ENCODE measurements around the gene ATF6. TPM values are rescaled to one million over a fixed set of nuclear protein-coding genes. Genes with fewer than 3 reads are reported as not detected.
A peak's percentile ranks its signal among the peaks of the same experiment; 100 is the strongest.
"Not testable (repeated sequence)": the region's sequence is repeated elsewhere in the genome, so short reads cannot be mapped to it uniquely, and the experiment has no call there.

The ATF6 gene, protein sequence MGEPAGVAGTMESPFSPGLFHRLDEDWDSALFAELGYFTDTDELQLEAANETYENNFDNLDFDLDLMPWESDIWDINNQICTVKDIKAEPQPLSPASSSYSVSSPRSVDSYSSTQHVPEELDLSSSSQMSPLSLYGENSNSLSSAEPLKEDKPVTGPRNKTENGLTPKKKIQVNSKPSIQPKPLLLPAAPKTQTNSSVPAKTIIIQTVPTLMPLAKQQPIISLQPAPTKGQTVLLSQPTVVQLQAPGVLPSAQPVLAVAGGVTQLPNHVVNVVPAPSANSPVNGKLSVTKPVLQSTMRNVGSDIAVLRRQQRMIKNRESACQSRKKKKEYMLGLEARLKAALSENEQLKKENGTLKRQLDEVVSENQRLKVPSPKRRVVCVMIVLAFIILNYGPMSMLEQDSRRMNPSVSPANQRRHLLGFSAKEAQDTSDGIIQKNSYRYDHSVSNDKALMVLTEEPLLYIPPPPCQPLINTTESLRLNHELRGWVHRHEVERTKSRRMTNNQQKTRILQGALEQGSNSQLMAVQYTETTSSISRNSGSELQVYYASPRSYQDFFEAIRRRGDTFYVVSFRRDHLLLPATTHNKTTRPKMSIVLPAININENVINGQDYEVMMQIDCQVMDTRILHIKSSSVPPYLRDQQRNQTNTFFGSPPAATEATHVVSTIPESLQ
- total RNA-seq (10 to 100 TPM; 23.5 to 24.3 TPM), polyA plus RNA-seq (10 to 100 TPM; 15.8 to 17.6 (median 16.3) TPM), total RNA-seq (117 to 186 (median 134) reads per million in 6 experiments)

DNA sequence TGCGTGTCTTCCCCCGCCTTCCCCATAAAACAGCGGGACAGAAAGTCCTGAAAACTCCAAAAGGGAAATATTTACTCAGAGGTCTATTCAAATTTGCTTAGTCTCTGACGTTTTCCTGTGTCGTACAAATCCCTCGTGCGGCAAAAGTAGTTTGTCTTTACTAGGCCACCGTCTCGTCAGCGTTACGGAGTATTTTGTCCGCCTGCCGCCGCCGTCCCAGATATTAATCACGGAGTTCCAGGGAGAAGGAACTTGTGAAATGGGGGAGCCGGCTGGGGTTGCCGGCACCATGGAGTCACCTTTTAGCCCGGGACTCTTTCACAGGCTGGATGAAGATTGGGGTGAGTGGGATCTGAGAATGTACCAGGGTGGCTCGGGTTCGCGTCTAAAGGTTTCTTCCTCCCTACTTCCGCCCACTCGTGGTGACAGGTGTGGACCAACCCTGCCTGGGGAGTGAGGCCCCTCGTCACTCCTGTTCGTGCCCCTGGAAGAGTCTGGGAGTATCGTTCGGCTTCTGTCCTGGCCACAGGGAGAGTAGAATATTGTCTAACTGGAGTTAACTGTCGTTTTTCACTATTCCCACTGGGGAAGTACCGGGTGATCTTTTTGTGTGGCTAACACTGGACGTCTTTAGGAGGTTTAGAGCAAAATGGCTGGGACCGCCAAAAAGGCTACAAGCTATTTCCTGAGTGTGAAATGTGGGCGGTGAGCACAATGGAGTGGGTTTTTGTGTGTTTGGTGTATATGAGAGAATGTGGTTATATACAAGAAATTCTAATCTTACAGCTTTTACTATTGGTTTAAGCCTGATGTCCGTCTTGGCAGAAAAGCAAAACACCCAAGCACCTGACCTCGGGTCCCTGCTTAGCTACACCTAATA is at the start of gene ATF6:
Gene ATF6 (plus strand): TSS at position 219 of the 880 bp plus-strand sequence. CDS start 41 bp downstream, at position 260.
- Mint-ChIP-seq H3K9me3 (no peaks in the 10 kb centered on the region), H3K27ac (peak within 1 kb of the TSS; percentile 93 to 99 (median 98)), H3K4me3 (peak within 1 kb of the TSS; percentile 93 to 100 (median 98)), H3K4me1 (peaks cover 16 to 52% (median 36%) of the 10 kb centered on the region in 4 donors), H3K36me3 (peaks cover 0 to 4% (median 0%) of the 10 kb centered on the region in 3 donors), H3K27me3 (no peaks in the 10 kb centered on the region)
- POLR2A ChIA-PET: interaction anchor here (0.7 kb wide), 1 partner anchor 17 kb away, joined by 5 read pairs; the partner anchor contains the start of gene DUSP12
- DNase-seq (peak; percentile 54 to 89 (median 76)), ATAC-seq (peak; percentile 72 to 77)

DNA sequence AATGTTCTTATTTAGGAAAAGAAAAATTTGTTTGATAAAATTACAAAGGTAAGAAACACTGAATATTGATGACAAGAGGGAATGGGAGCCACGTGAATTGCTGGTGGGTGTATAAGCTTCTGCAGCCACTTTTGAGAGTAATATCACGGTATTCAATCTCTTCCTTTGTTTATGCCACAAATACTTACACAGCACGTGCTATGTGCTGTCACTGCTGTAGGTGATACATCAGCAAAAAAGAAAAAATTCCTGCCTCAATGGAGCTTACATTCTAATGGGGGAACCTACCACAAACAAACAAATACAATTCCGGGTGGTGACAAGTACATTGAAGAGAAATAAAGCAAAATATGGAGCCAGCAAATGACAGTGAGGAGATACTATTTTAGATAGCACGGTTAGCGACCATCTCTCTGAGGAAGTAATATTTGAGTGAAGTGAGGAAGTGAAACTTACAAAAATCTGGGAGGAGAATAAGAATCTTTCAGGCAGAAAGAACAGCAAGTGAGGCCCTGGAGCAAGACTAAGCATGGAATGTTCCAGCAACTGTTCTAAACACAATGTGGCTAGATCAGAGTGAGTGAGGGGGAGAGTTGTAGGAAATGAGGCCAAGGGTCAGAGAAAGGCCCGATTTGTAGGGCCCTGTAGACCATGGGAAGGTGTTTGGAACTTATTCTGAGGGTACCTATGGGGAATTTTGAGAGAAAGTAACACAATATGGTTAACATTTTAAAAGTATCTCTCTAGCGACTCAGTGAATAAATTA is 47.4 kb upstream of the ATF6 start:
- no peaks in the 10 kb centered on the region for H3K36me3 Mint-ChIP-seq
- peak overlapping the region in 1 of 10 donors; percentile 33 for H3K4me3 Mint-ChIP-seq
- H3K4me1 Mint-ChIP-seq: peaks cover 0 to 36% (median 3%) of the 10 kb centered on the region in 4 donors
- peak overlapping the region in 3 of 10 donors; percentile 2 to 18 (median 16) for H3K27ac Mint-ChIP-seq
- DNase-seq (no peak), ATAC-seq (no peak)
- no peaks in the 10 kb centered on the region for H3K9me3 Mint-ChIP-seq
- H3K27me3 Mint-ChIP-seq: peaks cover 4 to 17% (median 11%) of the 10 kb centered on the region in 5 donors
- POLR2A ChIA-PET: interaction anchor here (0.7 kb wide), 1 partner anchor 11 kb away, joined by 3 read pairs; no protein-coding TSS in a partner anchor

DNA sequence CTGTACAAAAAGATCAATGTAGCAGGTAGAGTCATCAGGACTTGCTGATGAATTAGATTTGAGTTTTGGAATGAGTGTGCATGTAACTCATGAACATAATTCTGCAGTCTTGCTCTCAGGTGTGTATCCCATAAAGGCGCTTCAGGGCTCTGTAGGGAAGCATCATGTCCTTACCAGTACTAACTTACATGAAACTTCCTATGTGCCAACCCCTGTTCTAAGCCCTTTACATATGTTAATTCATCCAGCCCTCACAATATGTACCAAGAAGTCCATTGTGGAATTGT is 46.9 kb upstream of the ATF6 start:
- Mint-ChIP-seq H3K27ac (peak overlapping the region in 1 of 10 donors; percentile 18), H3K4me3 (no peak overlapping the region), H3K27me3 (peaks cover 4 to 17% (median 11%) of the 10 kb centered on the region in 5 donors), H3K4me1 (peaks cover 0 to 38% (median 3%) of the 10 kb centered on the region in 4 donors), H3K36me3 (no peaks in the 10 kb centered on the region), H3K9me3 (no peaks in the 10 kb centered on the region)
- DNase-seq (no peak), ATAC-seq (no peak)
- POLR2A ChIA-PET: no interaction called here

DNA sequence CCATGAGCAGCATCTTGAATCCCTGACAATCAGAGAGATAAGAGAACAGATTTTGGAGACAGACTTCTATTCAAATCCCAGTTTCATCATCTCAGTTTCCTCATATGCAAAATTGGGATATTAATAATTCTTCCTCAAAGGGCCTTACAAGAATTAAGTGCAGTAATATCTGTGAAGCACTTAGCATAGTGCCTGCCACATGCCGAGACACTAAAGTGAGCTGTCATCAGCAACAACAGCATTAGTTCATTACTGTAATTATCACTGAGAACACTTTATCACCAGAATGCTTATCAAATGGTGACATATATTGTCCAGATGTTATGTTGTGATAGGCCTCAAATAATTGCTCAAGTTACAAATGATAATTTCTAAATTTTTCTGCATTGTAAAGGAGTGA is 45.7 kb upstream of the ATF6 start:
- no peaks in the 10 kb centered on the region for H3K9me3 Mint-ChIP-seq
- peaks cover 4 to 12% (median 7%) of the 10 kb centered on the region in 5 donors for H3K27me3 Mint-ChIP-seq
- H3K36me3 Mint-ChIP-seq: no peaks in the 10 kb centered on the region
- H3K4me1 Mint-ChIP-seq: peaks cover 6 to 43% (median 9%) of the 10 kb centered on the region in 4 donors
- H3K27ac Mint-ChIP-seq: no peak overlapping the region
- POLR2A ChIA-PET: interaction anchor here (0.7 kb wide), 1 partner anchor 180 kb away, joined by 3 read pairs; no protein-coding TSS in a partner anchor
- no peak overlapping the region for H3K4me3 Mint-ChIP-seq
- ATAC-seq (no peak), DNase-seq (no peak)

DNA sequence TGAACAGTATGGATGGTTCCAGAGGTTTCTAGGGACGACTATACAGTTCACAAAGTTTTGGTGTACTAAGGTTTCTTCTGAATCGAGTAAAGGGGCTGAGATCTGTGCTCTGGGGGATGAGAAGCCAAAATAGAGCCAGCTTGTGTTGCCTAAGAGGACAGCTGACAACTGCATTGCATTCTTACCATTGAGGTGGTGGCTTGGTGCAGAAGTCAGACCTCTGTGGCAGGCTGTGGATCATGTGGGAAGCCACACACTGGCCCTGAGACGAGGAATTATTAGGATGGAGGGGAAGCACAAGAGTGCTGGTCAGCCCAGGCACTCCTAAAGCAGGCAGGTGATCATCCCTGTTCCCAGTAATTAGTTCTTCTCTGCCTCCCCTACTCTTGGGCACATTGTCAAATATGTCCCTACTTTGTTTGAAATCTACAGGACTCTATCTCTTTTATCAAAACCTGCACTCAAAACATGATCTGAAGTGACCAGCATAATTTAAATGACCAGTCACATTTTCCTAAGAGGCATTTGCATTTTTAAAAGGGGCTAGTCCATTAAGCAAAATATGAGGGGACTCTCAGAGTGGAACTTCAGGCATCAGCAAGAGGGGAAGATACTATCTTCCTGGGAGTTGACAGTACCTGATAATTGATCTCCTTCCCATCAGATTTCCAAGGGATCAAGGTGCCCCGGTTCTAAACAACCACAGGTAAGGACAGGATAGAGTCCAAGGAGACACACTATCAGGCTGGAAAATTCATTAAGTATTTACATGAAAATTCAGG is 45.0 kb upstream of the ATF6 start, which contains the start of gene FCRLB:
Gene FCRLB (plus strand): TSS at position 589 of the 782 bp plus-strand sequence. CDS start 1,129 bp downstream, outside the sequence.
- Mint-ChIP-seq H3K4me3 (no peak within 1 kb of the TSS), H3K36me3 (no peaks in the 10 kb centered on the region), H3K4me1 (peaks cover 13 to 51% (median 15%) of the 10 kb centered on the region in 4 donors), H3K27me3 (peaks cover 0 to 8% (median 4%) of the 10 kb centered on the region in 5 donors), H3K27ac (peak within 1 kb of the TSS in 2 of 10 donors; percentile 15 to 77), H3K9me3 (no peaks in the 10 kb centered on the region)
- POLR2A ChIA-PET: interaction anchor here (0.6 kb wide), 1 partner anchor 397 kb away, joined by 3 read pairs; no protein-coding TSS in a partner anchor
- ATAC-seq (no peak), DNase-seq (no peak)

DNA sequence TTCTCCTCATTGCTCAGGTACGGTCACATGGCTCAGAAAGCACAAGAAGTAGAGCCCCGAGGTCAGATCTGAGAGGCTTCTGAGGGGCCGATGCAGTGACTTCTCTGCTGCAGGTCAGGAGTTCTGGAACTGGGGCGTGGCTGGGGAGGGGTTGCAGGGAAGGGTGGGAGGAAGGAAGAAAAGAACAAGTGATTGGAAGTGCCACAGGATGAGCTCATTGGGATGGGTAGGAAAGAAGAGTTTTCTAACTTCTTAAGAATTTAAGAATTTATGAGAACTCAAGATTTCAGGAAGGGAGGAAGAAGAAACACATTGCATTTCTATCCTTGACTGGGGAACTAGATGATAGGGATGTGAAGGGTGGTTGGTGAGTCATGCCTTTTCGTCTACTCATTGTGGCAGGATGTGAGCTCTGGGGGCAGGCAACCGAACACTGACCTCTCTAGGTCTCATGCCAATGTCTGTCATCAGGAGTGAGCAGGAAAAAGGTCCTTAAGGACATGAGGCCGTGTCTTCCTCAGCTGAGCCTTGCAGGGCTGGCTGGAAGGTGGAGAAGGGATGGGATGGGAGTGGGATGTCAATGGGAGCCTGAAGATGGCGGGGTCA is 44.3 kb upstream of the ATF6 start:
- no peaks in the 10 kb centered on the region for H3K9me3 Mint-ChIP-seq
- no peak for ATAC-seq
- peaks cover 13 to 52% (median 15%) of the 10 kb centered on the region in 4 donors for H3K4me1 Mint-ChIP-seq
- H3K4me3 Mint-ChIP-seq: no peak overlapping the region
- POLR2A ChIA-PET: interaction anchor here (0.6 kb wide), 1 partner anchor 398 kb away, joined by 3 read pairs; no protein-coding TSS in a partner anchor
- H3K27ac Mint-ChIP-seq: peak overlapping the region in 2 of 10 donors; percentile 15 to 77
- peaks cover 0 to 8% (median 4%) of the 10 kb centered on the region in 5 donors for H3K27me3 Mint-ChIP-seq
- no peaks in the 10 kb centered on the region for H3K36me3 Mint-ChIP-seq
- DNase-seq: no peak

DNA sequence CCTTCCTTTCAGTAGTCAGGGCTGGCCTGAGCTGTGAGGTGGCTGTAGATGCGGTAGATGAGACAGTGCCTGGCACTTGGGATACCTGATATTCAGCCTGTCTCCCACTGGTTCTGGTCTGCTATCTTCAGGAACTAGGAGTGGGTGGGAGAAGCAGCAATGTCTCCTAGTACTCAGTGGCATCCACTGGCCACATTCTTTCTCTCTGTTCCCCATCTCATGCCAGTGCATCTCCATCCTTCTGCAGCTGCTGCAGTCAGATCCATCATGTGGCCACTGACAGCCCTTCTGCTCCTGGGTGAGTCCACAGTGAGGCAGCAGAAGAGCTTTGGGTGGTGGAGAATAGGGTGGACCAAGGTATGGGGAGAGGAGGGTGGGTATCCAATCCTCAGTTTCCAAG is 43.7 kb upstream of the ATF6 start:
- ATAC-seq: no peak
- Mint-ChIP-seq H3K9me3 (no peaks in the 10 kb centered on the region), H3K36me3 (no peaks in the 10 kb centered on the region), H3K27me3 (peaks cover 0 to 5% (median 1%) of the 10 kb centered on the region in 5 donors), H3K4me3 (no peak overlapping the region), H3K27ac (no peak overlapping the region), H3K4me1 (peaks cover 13 to 48% (median 16%) of the 10 kb centered on the region in 4 donors)
- no peak for DNase-seq
- POLR2A ChIA-PET: no interaction called here

DNA sequence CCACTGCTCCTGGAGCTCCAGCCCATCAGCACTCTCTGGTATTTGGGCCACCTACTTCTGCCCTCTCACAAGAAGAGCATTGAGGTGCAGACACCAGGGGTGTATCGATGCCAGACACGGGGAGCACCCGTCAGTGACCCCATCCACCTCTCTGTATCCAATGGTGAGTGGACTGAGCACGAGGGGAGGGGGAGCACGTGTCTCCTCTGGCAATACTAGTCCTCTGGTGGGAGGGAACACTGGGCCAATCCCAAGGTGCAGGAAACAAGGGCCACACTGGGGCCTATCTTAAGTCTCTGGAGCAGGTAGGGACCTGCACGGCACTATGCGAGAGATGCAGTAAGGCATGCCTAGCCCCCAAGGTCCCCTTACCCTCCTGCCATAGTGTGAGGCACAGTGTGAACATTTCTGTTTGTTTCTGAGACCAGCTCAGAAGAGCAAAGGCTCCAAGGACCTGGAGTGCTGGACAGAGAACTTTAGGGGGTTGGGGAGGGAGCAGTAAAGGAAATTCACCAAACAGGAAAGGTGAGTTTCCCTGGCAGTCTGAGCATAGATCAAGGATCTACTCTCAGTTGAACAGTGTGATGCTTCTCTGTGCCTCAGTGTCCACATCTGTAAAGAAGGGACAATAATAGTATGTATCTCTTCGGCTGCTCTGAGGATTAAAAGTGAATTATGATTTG is 42.5 kb upstream of the ATF6 start:
- ATAC-seq: no peak
- Mint-ChIP-seq H3K9me3 (no peaks in the 10 kb centered on the region), H3K27ac (no peak overlapping the region), H3K27me3 (peaks cover 0 to 5% (median 0%) of the 10 kb centered on the region in 5 donors), H3K4me3 (no peak overlapping the region), H3K4me1 (peaks cover 16 to 52% (median 25%) of the 10 kb centered on the region in 4 donors), H3K36me3 (no peaks in the 10 kb centered on the region)
- no peak for DNase-seq
- POLR2A ChIA-PET: interaction anchor here (0.7 kb wide), 1 partner anchor 151 kb away, joined by 3 read pairs; no protein-coding TSS in a partner anchor

DNA sequence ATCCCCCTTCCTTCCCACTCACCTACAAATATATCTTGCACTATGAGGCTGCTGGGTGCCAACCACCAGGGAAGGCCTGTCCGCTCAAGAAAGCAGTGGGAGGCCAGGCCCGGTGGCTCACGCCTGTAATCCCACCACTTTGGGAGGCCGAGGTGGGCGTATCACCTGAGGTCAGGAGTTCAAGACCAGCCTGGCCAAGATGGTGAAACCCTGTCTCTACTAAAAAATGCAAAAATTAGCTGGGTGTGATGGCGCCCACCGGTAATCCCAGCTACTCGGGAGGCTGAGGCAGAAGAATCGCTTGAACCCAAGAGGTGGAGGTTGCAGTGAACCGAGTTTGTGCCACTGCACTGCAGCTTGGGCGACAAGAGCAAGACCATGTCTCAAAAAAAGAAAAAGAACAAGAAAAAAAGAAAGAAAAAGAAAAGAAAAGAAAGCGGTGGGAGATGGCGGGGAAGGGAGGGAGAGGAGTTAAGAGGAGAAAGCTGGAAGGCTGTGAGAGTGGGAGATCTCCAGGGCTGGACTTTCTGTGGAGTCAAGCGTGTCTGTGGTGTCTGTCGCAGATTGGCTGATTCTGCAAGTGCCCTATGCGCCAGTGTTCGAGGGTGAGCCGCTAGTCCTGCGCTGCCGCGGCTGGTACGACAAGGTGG is 40.7 kb upstream of the ATF6 start:
- POLR2A ChIA-PET: interaction anchor here (1.4 to 2.7 kb wide), 7 partner anchors 13 to 218 kb away, joined by 3 to 49 read pairs (median 12); partner anchors contain the start of gene DUSP12
- not testable (repeated sequence) for DNase-seq, H3K36me3 Mint-ChIP-seq, ATAC-seq, H3K9me3 Mint-ChIP-seq, H3K27me3 Mint-ChIP-seq
- peaks cover 20 to 54% (median 37%) of the 10 kb centered on the region in 4 donors for H3K4me1 Mint-ChIP-seq
- H3K27ac Mint-ChIP-seq: peak overlapping the region in 9 of 10 donors; percentile 50 to 93 (median 77)
- H3K4me3 Mint-ChIP-seq: peak overlapping the region; percentile 91 to 99 (median 94)

Measured in naive thymus-derived CD8-positive, alpha-beta T cell (primary cell).